GM21825 (cell line): ENCODE measurements around the gene BRD7.

Source experiments
- ATAC-seq: cut with Tn5 transposase; IDR thresholded peaks from one replicate; pipeline ENCODE4 v1.9.1; 2021; ENCODE audit warnings: mild to moderate bottlenecking, moderate library complexity; ENCODE audit not compliant: unreplicated experiment

Gene BRD7

DNA sequence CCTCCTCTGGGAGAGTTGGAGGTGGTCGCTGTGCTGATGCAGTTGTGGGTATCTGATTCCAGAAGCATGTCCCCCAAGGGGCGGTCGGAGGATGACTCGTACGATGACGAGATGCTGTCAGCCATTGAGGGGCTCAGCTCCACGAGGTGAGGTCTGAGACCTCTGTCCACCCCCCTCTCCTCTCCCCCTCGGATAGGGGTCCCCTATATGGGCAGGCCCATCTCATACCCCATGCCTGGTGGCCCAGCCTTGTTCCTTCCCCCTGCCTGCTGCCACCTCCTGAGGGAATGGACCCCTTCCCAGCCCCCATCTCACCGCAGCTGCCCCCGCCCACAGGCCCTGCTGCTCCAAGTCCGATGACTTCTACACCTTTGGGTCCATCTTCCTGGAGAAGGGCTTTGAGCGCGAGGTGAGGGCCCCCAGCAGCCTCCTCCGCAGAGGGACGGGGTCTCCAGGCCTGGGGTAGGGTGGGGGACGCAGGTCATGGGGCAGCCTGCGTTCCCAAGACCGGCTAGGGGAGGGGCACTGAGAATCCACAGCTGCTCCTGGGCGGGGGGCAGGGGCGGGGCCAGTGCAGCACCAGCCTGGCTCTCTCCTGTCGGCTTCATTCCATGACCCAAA lies 63.2 kb downstream of the BRD7 start:
- ATAC-seq: no peak

DNA sequence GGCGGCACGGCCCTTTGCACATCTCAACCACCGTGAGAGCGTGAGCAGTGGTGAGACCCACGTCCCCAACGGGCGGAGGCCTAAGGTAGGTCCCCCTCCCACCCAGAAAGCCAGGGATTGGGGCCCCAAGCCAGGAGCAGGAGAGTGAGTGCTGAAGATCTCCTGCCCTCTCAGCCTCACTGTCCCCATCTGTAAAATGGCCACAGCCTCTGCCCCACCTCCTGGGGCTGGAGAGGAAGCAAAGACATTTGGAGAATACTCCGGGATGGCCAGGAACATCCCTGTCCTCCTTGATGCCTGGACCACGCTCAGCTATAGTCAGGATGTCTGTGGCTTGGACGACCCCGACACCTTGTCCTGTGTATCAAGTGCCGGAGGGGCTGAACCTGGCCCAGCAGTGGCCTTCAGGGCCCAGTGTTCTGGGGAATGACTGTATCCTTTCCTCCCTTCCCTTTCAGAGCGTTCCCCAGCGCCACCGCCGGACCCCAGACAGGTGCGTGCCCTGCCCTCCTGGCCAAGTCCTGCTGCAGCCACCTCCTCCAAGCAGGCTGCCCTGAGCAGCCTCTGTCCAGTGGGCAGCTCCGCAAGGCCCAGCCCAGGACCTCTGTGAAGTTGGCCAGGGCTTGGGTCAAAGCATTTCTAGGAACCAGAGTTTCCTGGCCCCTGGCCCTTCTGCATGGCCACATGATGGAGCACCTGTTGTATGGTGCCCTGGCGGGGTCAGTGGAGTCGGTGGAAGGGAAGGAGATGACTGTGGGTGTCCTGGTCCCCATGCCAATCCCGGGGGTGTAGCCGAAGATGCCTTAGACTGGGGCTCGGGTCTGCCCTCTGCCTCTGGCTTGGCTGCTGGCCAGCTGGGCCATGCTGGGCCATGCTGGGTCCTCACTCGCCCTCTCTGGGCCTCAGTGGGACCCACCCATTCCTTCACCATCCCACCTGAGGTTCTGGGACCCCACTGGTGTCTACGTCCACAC lies 64.0 kb downstream of the BRD7 start:
- ATAC-seq: no peak

DNA sequence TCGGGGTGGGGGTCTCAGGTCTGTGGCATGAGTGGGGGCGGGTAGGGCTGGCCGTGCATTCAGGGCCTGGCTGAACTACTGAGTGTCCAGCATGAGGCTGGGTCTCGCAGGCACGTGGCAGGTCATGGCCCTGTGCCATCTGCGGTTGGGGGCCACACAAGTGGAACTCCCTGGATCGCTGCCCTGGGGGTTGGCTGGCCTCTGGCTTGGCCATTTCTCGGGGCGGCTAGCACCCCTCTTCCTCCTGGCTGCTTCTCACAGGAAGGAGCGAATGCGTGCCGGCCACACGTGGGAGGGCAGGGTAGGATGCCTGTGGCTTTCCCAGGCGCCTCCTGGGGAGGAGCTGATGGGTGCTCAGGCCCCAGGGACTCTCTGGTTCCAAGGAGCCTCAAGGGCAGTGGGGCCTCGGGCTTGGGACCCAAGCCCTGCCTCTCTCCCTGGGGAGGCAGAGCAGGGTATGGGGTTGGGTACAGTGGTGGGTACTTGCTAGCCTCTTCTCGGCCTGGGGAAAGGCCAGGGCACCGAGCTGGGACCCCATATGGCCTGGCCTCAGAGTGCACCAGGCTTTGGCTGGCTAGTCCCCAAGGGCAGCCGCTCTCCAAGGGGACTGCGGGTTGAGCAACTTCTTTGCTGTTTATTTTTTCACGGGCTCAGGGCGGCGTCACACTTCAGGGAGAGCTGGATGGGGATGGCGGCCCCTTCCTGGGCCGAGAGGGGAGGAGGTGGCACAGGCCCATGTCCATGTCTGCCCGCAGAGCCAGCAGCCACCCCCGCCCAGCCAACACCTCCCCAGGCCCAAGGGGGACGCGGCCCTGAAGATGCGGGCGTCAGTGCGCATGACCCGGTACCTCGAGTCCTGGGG lies 65.0 kb downstream of the BRD7 start:
- no peak for ATAC-seq

DNA sequence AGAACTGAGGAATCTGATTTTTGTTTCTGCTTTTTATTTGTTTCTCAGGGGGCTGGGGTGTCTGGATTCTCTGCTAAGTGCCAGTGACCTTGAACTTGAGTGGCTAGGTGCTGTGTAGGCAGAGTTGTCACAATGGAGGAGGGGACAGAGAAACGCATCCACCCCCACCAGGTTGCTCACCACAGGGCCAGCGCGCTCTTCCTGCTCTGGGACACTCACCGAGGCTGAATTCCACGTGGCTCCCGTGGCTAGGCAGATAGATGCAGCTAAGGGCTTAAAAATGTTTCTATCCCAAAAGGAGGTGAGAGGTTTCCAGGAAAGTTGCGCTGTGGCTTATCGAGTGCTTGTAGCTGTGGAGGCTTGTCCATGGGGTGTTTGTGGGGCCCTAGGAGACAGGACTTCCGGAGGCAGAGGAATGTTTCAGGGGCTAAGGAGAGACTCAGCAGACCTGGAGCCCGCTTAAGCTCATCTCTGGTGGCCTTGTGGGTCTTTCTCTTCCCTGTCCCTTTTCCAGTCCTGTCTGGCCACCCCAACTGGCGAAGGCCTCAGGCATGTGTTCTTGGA lies 65.7 kb downstream of the BRD7 start:
- ATAC-seq: no peak

DNA sequence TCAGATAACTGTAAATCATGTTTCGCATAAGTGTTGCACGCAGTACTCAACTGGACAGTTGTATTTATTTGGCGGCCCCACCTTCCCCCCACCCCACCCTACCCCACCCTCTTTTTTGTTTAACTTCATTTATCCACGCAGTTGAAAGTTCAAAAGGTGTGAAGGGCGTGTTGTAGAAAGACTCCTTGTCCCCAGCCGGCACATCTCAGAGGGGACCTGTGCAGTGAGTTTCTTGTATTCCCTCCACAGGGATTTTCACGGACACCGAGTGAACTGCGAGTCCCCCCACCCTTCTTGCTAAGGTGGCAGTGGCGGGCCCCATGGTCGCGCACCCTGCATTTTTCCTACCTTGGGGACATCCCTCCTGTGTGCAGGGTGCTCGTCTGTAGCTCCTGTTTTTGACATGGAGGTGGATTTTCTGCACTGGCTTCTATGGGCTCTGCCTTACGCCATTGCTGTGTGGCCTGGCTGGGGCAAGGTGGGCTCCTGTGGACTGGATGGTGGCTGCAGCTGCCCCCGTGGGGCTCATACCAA lies 66.2 kb downstream of the BRD7 start:
- no peak for ATAC-seq

DNA sequence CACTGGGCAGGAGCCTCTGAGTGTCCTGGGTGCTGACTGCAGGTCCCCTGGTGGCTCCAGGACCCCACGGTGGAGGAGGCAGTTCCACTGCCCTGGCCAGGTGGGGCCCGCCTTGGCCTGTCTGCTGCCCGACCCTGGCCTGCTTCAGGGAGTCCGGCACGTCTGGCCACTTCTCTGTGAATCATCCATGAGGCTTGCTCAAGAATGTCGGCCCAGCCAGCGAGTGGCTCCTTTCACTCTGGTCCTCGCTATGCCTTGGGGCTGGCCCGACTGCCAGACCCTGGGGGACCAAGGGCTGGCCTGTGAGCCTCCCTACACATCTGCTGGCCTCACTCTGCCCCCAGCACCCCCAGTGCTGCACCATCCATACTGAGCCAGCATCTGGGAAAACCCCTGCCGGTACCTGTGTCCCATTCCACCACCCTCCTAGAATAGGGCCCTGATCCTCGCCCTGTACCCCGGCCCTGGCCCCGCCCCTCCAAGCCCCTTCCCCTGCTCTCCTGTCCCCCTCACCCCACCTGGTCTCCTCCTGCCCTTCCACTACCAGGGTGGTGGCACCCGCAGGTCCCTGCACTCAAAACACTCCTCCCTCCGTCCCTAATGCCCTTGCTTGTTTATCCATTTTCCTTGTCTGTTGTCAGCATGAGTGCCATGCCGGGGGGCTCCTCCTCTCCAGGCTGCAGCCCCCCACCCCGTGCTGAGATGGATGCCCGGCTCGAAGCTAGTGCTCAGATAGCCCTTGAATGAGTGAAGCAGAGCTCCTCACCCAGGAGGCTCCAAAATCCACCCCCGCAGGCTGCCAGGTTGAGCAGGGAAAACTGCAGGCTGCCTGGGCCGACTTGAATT lies 66.9 kb downstream of the BRD7 start:
- ATAC-seq: no peak

DNA sequence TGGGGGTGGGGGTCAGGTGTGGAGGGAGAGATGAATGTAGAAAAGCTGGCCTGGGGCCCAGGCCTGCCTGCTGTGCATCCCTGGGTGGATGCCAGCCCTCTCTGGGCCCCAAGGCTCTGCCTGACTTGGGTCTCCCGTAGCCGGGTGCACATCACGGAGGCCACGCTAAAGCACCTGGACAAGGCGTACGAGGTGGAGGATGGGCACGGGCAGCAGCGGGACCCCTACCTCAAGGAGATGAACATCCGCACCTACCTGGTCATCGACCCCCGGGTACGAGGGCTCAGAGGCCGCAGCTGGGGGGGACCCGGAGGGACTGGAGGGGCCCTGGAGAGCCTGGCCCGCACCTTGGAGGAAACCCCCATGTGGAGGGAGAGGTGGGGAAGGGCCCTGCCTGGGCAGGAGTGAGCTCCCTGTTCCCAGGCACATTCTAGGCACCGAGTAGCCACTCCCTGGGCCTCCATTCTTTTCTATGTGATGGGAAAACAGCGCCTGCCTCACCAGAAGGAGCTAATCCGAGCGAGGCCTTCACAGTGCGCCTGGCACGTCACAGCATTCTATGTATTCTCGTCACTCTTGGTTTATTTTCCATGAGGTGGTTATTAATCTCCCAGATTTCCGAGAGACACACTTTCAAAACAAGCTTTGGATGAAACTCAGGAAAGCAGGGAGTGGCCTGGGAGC lies 67.7 kb downstream of the BRD7 start:
- ATAC-seq: no peak

DNA sequence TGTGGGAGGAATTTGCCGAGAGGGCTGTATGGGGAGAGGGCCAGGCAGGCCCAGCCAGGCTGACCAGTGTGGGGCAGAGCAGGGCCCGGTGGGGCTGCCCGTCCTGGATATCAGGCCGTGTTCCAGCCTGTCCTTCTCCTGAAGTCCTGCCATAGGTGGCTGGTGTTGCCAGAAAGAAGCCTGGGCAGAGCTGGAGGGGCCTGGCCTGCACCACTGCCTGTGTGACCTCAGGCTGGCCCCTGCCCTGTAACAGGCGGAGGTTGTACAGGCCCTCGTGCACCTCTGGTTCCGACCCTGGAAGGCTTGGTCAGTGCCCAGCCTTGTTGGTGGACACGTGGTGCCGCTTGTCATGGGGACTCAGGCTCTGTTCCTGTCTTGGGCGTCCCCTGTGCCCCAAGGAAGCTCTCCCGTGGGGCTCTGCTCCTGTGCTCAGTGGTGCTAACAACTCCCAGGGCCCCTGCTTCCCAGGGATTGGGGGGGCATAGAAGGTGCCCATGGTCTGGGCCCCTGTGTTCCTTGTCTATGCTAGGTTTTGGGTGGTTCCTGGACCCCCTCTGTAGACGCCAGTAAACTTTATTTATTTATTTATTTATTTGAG lies 69.2 kb downstream of the BRD7 start:
- no peak for ATAC-seq

DNA sequence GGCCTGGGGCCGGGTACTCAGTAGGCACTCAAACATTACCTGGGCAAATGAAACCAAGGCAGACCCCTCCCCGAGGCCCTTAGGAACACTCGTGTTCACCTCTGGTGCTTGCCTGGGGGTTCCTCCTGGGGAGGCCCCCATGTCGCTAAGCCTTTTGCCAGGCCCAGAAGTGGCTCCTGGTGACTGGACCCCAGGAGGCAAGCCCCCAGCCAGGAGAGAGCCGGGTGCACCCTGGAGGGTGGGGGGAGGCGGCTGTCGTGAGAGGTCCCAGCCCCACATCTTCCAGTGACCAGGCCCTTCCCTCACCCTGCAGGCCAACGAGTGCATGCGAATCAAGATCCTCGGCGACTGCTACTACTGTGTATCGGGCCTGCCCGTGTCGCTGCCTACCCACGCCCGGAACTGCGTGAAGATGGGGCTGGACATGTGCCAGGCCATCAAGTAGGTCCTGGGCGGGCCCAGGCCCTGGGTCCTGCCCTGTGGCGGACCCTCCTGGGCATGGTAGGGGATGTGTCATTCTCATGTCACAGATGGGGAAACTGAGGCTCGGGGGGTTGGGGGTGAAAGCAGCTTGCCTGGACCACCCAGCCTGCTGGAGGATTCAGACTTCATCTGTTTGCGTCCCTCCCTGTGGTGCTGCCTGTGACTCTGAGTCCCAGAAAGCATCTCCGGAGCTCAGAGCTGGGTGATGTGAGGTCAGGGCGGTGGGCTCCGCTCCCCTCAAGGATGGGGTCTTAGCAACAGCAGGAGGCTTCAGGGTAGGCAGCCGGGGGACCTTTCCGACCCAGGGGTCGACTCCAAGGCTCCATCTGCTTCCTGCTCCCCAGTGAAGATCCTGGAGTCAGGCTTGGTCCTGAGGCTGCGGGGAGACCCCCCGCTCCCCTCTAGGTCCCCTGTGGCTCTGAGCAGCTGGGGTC lies 69.9 kb downstream of the BRD7 start:
- no peak for ATAC-seq

DNA sequence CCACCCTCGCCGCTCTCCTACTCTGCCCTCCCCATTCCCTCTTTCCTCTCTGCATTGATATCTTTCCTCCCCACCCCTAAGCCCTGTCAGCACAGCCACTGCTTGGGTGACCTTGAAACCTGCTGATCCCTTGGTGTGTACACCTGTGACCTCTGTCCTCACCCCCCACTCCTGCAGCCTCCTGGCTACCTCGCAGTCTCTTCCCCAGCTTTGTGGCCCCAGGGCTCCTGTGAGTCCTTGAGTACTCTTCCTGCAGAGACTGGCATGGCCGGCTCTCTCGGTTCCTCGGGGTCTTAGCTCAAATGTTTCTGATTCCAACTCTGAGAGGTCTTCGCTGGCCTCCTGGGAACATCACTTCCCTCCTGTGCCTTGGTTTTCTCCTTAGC lies 70.7 kb downstream of the BRD7 start:
- no peak for ATAC-seq

DNA sequence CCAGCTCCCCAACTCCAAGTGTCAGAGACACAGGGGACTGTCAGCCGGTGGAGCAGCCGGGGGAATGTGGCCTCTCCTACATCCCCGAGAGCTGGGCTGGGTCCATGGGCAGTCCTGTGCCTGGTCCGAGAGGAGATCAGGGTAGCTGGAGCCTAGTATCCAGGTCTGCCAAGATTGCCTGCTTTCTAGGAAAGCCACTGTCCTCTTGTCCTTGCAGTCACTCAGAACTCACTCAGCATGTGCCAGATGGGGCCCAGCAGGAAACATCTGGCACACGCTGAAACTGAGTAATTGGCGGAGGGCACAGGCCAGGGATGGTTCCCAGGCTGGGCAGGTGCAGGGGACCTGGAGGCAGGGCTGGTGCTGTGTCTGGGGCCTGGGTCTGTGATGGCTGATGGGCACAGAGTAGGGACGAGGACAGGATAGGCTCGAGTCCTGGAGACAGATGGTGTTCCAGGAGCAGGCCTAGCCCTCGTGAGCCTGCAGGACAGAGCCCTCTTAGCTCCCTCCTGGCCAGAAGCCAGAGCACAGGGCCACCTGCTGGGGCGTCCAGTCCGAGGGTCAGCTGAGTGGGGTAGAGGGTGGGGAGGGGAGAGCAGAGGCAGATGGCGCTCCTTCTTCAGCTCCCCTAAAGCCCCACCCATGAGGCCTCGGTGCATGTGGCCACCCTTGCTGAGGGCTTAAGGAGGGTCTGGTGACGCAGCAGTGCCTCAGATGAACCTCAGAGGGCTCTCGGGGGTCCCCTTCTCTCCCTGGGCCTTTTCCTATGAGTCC lies 71.3 kb downstream of the BRD7 start:
- ATAC-seq: no peak

DNA sequence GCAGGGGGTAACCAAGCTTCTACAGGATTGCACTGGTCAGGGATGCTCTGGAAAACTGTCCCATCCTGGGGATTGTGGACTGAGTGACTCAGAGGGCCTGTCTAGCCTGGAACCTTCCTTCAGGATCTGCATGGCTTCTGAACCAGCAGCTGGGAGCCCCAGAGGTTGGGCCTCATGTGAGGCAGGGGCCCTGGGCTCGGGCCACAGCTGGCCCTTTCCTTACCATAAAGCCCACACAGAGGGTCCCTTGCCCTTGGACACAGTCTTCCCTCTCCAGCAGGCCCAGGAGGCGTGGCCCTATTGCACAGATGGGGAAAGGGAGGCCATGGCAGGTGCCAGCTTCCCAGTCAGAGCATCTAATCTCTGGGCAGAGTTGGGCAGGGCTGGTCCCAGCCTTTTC lies 72.0 kb downstream of the BRD7 start:
- no peak for ATAC-seq

DNA sequence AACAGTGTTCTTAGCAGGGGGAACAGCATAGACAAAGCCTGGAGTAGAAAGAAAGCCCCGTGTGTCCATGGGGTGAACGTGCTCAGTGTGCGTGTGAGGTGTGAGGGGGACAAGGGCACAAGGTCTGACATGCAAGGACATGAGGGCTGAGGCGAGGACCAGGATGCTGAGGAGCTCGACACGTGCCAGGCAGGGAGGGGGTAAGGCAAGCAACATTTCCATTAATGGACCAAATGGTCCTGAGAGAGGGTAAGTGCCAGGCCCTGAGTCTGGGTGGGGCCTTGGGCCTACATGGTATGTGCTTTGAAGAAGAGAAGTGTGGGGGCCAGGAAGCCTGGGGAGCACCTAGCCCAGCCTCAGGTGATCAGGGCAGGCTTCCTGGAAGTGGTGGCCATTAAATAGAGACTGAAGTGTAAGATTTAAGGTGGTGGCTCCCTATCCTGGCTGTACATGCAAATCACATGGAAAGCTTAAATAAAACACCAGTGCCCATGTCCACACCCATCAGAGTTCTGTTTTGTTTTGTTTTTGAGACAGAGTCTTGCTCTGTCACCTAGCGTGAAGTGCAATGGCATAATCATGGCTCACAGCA lies 73.2 kb downstream of the BRD7 start:
- ATAC-seq: no peak

DNA sequence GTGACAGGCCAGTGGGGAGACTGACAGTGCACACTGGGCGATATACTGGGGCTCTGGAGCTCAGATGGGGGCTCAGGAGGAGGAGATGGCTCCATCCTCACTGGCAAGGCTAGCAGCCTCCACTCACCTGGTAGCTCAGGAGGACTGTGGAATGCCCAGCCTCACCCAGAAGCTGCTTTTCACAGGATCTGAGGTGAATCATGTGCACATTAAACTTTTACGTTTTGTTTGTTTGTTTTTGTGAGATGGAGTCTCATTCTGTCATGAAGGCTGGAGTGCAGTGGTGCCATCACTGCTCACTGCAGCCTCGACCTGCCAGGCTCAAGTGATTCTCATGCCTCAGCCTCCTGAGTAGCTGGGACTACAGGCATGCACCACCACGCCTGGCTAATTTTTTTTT lies 73.8 kb downstream of the BRD7 start:
- ATAC-seq: no peak

DNA sequence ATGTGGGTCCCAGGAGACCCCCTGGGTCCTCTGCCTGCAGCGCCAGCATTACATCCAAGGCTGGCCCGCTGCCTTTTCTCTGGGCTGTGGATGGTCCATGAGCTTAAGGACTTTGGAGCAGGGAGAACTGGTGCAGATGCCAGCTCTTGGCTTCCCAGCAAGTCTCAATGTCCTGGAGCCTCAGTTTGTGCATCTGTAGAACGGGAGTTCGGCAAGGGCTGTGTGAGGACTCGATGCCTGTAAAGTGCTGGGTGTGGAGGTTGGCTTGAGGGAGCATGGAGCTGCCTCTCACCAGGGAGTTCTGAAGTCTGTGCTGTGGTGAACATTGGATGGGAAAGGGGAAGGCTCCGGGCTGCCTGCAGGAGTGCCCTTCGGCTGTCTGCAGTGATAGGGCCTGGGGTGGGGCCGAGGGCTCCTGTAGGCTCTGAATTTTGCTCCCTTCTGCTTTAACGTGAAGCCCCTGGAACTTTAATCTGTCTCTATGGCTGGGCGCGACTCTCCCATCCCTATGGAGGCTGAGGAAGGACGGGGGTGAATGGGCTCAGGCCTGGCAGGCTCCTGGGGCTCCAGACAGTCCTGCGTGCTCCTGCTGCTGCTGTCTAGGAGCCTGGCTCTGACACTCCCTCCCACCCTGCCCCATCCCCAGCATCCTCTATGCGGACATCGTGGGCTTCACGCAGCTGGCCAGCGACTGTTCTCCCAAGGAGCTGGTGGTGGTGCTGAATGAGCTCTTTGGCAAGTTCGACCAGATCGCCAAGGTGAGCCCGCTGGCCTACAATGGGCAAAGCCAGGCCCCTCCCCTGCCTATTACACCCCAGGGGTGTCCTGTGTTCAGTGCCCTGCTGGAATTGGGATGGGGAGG lies 74.6 kb downstream of the BRD7 start:
- ATAC-seq: no peak
